Measurements from ENCODE around the gene RAD23B.

RAD23B gene

GRCh38 chr9:107378006-107378405, 94.9 kb downstream of the RAD23B start (continued):
- TF ChIP-seq ARNTL (CRISPR knock-in tag; IDR thresholded peaks at IDR 0.05; ENCODE audit: borderline replicate concordance, low read depth) (no peak), PATZ1 (CRISPR knock-in tag; IDR thresholded peaks at IDR 0.05; ENCODE audit: borderline replicate concordance) (no peak), TOX (CRISPR knock-in tag; IDR thresholded peaks at IDR 0.05; ENCODE audit: borderline replicate concordance) (no peak), BACH2 (CRISPR knock-in tag; IDR thresholded peaks at IDR 0.05; ENCODE audit: borderline replicate concordance) (no peak)
- TF ChIP-seq, protein P1, sequence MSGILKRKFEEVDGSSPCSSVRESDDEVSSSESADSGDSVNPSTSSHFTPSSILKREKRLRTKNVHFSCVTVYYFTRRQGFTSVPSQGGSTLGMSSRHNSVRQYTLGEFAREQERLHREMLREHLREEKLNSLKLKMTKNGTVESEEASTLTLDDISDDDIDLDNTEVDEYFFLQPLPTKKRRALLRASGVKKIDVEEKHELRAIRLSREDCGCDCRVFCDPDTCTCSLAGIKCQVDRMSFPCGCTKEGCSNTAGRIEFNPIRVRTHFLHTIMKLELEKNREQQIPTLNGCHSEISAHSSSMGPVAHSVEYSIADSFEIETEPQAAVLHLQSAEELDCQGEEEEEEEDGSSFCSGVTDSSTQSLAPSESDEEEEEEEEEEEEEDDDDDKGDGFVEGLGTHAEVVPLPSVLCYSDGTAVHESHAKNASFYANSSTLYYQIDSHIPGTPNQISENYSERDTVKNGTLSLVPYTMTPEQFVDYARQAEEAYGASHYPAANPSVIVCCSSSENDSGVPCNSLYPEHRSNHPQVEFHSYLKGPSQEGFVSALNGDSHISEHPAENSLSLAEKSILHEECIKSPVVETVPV (CRISPR knock-in tag; IDR thresholded peaks at IDR 0.05), result no peak
